Endothelial cell of umbilical vein (primary cell): ENCODE results near the gene MYRIP.

Experiments used
- EZH2 ChIP-seq: IDR thresholded peaks from 2 replicates; pipeline ENCODE4 v1.6.1; 2012; ENCODE audit warnings: borderline replicate concordance, low read depth, mild to moderate bottlenecking, moderate library complexity, low read length, inconsistent platforms; ENCODE audit not compliant: severe bottlenecking
- GATA2 ChIP-seq: IDR thresholded peaks from 2 replicates; pipeline ENCODE4 v1.7.0; 2011; ENCODE audit warnings: low read depth, mild to moderate bottlenecking, moderate library complexity, mixed read lengths, low read length; ENCODE audit not compliant: insufficient read length, insufficient read depth
- POLR2A ChIP-seq: IDR thresholded peaks from 2 replicates; pipeline ENCODE4 v1.6.1; 2012; ENCODE audit warnings: low read depth, mild to moderate bottlenecking, control low read depth, low read length
- POLR2AphosphoS5 ChIP-seq: IDR thresholded peaks from 2 replicates; pipeline ENCODE4 v1.6.1; 2012; ENCODE audit warnings: low read depth, mild to moderate bottlenecking, control low read depth, low read length, moderate library complexity; ENCODE audit not compliant: insufficient read depth
- TF ChIP-seq, protein P1 (sequence below): IDR thresholded peaks from 2 replicates; pipeline ENCODE4 v1.6.1; 2011; ENCODE audit not compliant: insufficient read depth, insufficient read length
- TF ChIP-seq, protein P2 (sequence below), 2 donors: IDR thresholded peaks; 1 replicate in 1 of 2; 2 replicates in 1 of 2; pipeline ENCODE4 v1.5.1; 2011; ENCODE audit warnings: low read length in 2 of 2, mild to moderate bottlenecking in 2 of 2, moderate library complexity in 2 of 2, control low read depth in 1 of 2, inconsistent platforms in 1 of 2, low read depth in 1 of 2; ENCODE audit not compliant: insufficient read depth in 1 of 2; ENCODE audit errors: extremely low read depth in 1 of 2

DNA sequence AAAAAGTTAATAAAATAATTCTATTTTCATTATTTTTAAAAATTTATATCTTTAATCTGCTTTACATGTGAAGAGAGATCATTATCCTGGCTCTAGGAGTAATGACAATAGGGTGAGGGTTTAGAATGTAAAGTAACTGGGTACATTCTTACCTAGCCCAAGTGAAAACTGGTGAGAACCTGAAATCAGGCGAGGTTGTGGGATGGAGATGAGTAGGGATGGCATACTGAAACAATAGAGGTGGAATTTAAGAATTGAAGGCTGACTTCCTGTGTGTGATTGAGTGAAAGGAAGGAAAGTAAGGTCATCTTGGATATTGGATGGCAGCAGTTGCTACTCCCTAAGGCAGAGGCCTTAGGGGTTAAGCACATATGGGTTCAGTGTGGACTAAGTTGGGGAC is 82.7 kb downstream of the MYRIP start:
- TF ChIP-seq EZH2, result no peak
- TF ChIP-seq, protein P1, sequence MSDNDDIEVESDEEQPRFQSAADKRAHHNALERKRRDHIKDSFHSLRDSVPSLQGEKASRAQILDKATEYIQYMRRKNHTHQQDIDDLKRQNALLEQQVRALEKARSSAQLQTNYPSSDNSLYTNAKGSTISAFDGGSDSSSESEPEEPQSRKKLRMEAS, result no peak
- TF ChIP-seq POLR2A, result no peak
- no peak for TF ChIP-seq GATA2
- TF ChIP-seq, protein P2, sequence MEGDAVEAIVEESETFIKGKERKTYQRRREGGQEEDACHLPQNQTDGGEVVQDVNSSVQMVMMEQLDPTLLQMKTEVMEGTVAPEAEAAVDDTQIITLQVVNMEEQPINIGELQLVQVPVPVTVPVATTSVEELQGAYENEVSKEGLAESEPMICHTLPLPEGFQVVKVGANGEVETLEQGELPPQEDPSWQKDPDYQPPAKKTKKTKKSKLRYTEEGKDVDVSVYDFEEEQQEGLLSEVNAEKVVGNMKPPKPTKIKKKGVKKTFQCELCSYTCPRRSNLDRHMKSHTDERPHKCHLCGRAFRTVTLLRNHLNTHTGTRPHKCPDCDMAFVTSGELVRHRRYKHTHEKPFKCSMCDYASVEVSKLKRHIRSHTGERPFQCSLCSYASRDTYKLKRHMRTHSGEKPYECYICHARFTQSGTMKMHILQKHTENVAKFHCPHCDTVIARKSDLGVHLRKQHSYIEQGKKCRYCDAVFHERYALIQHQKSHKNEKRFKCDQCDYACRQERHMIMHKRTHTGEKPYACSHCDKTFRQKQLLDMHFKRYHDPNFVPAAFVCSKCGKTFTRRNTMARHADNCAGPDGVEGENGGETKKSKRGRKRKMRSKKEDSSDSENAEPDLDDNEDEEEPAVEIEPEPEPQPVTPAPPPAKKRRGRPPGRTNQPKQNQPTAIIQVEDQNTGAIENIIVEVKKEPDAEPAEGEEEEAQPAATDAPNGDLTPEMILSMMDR (IDR thresholded peaks at IDR 0.05; ENCODE audit: extremely low read depth in 1 of 2, insufficient read depth in 1 of 2, low read depth in 1 of 2, low read length in 2 of 2), result no peak
- TF ChIP-seq POLR2AphosphoS5, result no peak
